Psoas muscle (tissue), 8 donors: ENCODE data around the gene PPP1R9B. TPM values are rescaled to one million over a fixed set of nuclear protein-coding genes. Genes with fewer than 3 reads are reported as not detected.

Experiments used
- ATAC-seq, 4 donors: fragments of 200-7000 bp; cut with Tn5 transposase; one replicate each; pipeline ENCODE4 v1.9.1; 2020; ENCODE audit warnings: moderate library complexity in 3 of 4, mild to moderate bottlenecking in 2 of 4
- DNase-seq, 2 donors: peaks; one replicate each; pipeline ENCODE4 v3.0.0-alpha.2; 2020
- H3K27ac ChIP-seq: fragments of 200-600 bp; one replicate; pipeline ENCODE4 v1.8.0; 2022
- H3K27me3 ChIP-seq, 3 donors: fragments of 200-600 bp in 1 of 3; one replicate each; pipeline versions ENCODE4 v1.6.1 to v1.8.0; 2013 to 2022; ENCODE audit warnings: low read length in 2 of 3, mild to moderate bottlenecking in 2 of 3, moderate library complexity in 1 of 3; ENCODE audit not compliant: insufficient read depth in 3 of 3
- H3K36me3 ChIP-seq, 2 donors: fragments of 200-600 bp in 1 of 2; one replicate each; pipeline versions ENCODE4 v1.6.1 to v1.8.0; 2013 to 2022; ENCODE audit warnings: low read depth in 1 of 2, mild to moderate bottlenecking in 1 of 2, moderate library complexity in 1 of 2; ENCODE audit not compliant: insufficient read depth in 1 of 2
- H3K4me1 ChIP-seq: fragments of 200-600 bp; one replicate; pipeline ENCODE4 v1.8.0; 2022
- H3K4me3 ChIP-seq: fragments of 200-600 bp; one replicate; pipeline ENCODE4 v1.8.0; 2022; ENCODE audit warnings: mild to moderate bottlenecking
- H3K9me3 ChIP-seq: fragments of 200-600 bp; one replicate; pipeline ENCODE4 v1.8.0; 2022
- WGBS, 3 donors: extraction: QIAGEN DNeasy Blood & Tissue Kit; methylation state at CpG; one replicate each; pipeline versions ENCODE4 v1.1.6 to v1.1.7; 2013; 5-methylcytosine and 5-hydroxymethylcytosine counted together
- intact Hi-C, 2 donors: fragments of 100-400 bp; cut with DNase I; formaldehyde crosslinking; loops; one replicate each; pipeline versions ENCODE4 v1.11.0 to v1.14.2; 2022
- polyA plus RNA-seq, 3 donors: library from polyadenylated mRNA; stranded (reverse); fragments of 200-250 nt; gene quantifications; one replicate each; pipeline ENCODE4 v1.2.3, GENCODE V29; 2013
- total RNA-seq, 4 donors: library from RNA; stranded (reverse); fragmentation: NEBNext Ultra II Directional in 2 of 4; extraction: Animal tissue kit (Norgen Biotek cat#: 25700) in 2 of 4; gene quantifications; one replicate each; pipeline versions ENCODE4 v1.2.1 to v1.2.4, GENCODE V29; 2021 to 2023
- TF ChIP-seq, protein P1 (sequence below): fragments of 200-600 bp; IDR thresholded peaks from one replicate; pipeline ENCODE4 v1.8.0; 2022; ENCODE audit warnings: antibody characterized with exemption
- donor health status: healthy with polysubstance abuse.
- donor health status: DM: no; HTN: no; CAD: no; lungs with moderate emphysema.
- donor health status: Bipolar disorder and iron deficiency.
- donor health status: healthy.
- donor health status: DM: yes; HTN: yes; CAD: no.
- donor health status: DM: no; HTN: no; CAD: no.
- donor health status: DM: no; HTN: no; CAD: no.
- donor health status: DM: yes; HTN: yes; CAD: no.

Gene PPP1R9B
- total and polyA plus RNA-seq, 7 donors, result 7.0 to 26.5 (median 15.1) TPM

DNA sequence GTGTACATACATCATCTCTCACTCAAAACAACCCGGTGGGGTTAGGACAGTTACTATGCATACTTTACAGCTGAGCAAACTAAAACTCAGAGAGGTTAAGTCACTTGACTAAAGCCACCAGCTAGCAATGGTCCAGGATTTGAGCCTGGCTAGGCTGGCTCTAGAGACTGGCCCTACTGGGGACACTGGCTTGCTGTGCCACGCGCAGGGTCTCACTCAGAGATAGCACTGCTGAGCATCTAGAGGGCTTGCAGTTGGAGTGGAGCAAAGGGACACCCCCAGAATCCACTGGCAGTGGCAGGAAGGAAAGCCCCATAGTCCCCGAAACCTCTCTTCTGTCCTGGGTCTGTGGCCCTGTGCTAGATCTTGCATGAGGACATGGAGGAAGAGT lies 31.7 kb downstream of the PPP1R9B start:
- WGBS, 3 donors, result 86 to 92% (median 88%) methylated on average over 4 of the region's 4 CpGs
- ATAC-seq (no peak), DNase-seq (no peak)
- H3K9me3 ChIP-seq, result no peaks in the 10 kb centered on the region
- no peaks in the 10 kb centered on the region for H3K27me3 ChIP-seq
- TF ChIP-seq, protein P1, sequence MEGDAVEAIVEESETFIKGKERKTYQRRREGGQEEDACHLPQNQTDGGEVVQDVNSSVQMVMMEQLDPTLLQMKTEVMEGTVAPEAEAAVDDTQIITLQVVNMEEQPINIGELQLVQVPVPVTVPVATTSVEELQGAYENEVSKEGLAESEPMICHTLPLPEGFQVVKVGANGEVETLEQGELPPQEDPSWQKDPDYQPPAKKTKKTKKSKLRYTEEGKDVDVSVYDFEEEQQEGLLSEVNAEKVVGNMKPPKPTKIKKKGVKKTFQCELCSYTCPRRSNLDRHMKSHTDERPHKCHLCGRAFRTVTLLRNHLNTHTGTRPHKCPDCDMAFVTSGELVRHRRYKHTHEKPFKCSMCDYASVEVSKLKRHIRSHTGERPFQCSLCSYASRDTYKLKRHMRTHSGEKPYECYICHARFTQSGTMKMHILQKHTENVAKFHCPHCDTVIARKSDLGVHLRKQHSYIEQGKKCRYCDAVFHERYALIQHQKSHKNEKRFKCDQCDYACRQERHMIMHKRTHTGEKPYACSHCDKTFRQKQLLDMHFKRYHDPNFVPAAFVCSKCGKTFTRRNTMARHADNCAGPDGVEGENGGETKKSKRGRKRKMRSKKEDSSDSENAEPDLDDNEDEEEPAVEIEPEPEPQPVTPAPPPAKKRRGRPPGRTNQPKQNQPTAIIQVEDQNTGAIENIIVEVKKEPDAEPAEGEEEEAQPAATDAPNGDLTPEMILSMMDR, result no peak
- H3K4me3 ChIP-seq, result no peak overlapping the region
- intact Hi-C loops, result loop anchor here in 1 of 2 donors (5.0 kb wide), 1 partner anchor 53 kb away; no protein-coding TSS in a partner anchor
- H3K27ac ChIP-seq, result no peak overlapping the region
- peaks cover 14% of the 10 kb centered on the region for H3K4me1 ChIP-seq
- H3K36me3 ChIP-seq, result no peaks in the 10 kb centered on the region

DNA sequence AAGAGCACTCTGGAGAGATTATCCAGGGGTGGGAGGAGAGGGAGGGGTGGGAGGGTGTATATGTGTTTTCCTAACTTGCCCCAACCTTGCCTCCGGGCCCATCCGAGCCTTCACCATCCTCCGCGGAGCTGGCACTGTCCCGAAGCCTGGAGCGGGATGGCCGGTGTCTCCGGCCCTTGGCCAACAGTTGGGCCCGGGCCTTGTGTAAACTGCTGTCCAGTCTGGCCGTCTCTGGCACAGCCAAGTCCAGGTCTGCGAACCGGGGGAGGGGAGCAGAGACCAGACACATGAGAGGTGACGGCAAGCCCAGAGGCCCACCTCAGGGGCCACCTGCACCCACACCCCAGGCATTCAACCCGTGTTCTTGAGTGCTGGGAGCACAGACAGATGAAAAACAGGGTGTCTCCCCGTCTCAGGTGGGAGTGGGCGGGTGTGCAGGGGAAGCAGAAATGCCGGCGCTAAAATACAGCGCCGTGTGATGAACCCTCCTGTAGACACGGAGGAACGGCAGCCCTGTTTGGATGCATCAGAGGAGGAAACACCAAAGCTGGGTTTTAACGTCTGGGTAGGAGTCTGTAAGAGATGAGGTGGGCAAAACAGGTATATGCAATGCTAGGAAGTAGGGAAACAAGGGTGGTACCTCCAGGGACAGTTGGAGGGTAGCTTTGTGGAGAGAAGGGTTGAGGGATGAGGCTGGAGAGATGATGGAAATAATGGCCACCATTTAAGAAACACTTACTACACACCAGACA lies 32.2 kb downstream of the PPP1R9B start:
- no peak for DNase-seq
- Histone ChIP-seq H3K27ac (no peak overlapping the region), H3K36me3 (no peaks in the 10 kb centered on the region), H3K27me3 (no peaks in the 10 kb centered on the region), H3K9me3 (no peaks in the 10 kb centered on the region), H3K4me3 (no peak overlapping the region), H3K4me1 (peaks cover 14% of the 10 kb centered on the region)
- TF ChIP-seq, protein P1, result no peak
- 54 to 63% (median 61%) methylated on average over 20 to 23 of the region's 23 CpGs for WGBS, 3 donors
- intact Hi-C loops, result loop anchor here in 1 of 2 donors (5.0 kb wide), 1 partner anchor 54 kb away; no protein-coding TSS in a partner anchor
- peak in 2 of 4 donors; percentile 8 to 33 for ATAC-seq

DNA sequence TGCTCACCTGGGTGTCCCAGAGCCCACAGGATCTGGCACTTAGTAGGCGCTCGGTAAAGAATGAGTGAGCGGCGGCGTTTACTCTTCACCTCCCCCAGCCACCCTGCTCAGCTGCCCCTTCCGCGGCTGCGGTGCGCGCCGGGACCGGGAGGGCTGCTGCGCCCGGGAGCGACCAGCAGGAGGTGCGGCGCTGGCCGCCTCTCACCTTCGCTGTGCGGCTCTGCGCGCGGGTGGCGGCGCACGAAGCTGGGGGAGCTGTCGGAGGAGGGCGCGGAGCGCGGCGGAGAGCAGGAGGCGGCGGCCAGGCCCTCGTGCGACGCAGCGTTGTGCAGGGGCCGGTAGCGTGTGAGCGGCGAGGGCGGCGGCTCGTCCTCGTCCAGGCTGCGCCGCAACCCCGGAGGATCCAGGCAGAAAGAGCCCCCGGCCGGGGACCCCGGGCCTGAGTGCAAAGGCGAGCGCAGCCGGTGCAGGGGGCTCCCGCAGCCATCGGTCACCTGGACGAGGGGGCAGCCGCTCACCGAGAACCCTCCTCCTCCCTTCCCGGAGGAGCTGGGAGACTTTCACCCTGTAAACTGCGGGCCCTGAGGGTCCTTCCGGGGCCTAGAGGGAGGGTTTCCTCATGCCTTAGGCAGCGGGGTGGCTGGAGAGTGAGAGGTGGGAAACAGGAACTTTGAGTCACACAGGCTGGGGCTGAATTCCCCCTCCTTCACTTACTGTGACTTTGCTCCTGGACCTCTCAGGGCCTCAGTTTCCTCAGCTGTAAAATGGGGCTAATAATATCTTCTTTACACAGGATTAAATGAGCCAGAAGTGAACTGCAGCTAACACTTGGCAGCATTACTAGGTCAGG lies 33.0 kb downstream of the PPP1R9B start:
- ATAC-seq (peak; percentile 70 to 82 (median 76)), DNase-seq (peak; percentile 65 to 85)
- no peaks in the 10 kb centered on the region for H3K9me3 ChIP-seq
- peaks cover 22% of the 10 kb centered on the region for H3K4me1 ChIP-seq
- TF ChIP-seq, protein P1, result peak; percentile 60
- intact Hi-C loops, result loop anchor here (2.0 to 5.0 kb wide), 2 partner anchors 43 to 55 kb away; no protein-coding TSS in a partner anchor
- WGBS, 3 donors, result 13 to 17% (median 16%) methylated on average over 51 to 64 of the region's 64 CpGs
- H3K36me3 ChIP-seq, result no peaks in the 10 kb centered on the region
- peak overlapping the region; percentile 23 for H3K27ac ChIP-seq
- peak overlapping the region; percentile 49 for H3K4me3 ChIP-seq
- no peaks in the 10 kb centered on the region for H3K27me3 ChIP-seq

DNA sequence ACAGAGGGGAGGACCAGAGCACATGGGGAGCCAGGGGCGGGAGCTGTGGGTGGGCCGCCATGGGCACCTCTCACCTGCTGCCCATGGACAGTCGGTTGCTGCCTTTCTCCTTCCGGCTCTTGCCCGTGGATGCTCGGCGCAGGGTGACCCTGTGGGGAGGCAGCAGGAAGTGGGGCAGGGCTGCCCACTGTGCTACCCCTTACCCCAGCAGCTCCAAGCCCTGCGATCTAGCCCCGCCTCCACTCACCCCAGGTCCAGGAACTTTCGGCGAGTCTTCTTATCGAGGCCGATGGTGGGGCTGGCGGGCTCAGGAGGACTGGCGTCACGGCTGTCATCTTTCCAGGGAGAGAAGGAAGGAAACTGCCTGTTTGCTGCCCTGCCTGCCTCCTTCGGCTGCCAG lies 34.7 kb downstream of the PPP1R9B start:
- intact Hi-C loops, result loop anchor here (2.0 to 5.0 kb wide), 2 partner anchors 45 to 57 kb away; no protein-coding TSS in a partner anchor
- no peak overlapping the region for H3K4me3 ChIP-seq
- WGBS, 3 donors, result 52 to 58% (median 54%) methylated on average over 16 to 17 of the region's 17 CpGs
- ATAC-seq (no peak), DNase-seq (no peak)
- H3K4me1 ChIP-seq, result peaks cover 38% of the 10 kb centered on the region
- no peaks in the 10 kb centered on the region for H3K36me3 ChIP-seq
- no peaks in the 10 kb centered on the region for H3K27me3 ChIP-seq
- H3K27ac ChIP-seq, result no peak overlapping the region
- TF ChIP-seq, protein P1, result no peak
- H3K9me3 ChIP-seq, result no peaks in the 10 kb centered on the region
